ENCODE measurements around the gene CH25H.
"Not testable (repeated sequence)": the region's sequence is repeated elsewhere in the genome, so short reads cannot be mapped to it uniquely, and the experiment has no call there.

Gene CH25H

DNA sequence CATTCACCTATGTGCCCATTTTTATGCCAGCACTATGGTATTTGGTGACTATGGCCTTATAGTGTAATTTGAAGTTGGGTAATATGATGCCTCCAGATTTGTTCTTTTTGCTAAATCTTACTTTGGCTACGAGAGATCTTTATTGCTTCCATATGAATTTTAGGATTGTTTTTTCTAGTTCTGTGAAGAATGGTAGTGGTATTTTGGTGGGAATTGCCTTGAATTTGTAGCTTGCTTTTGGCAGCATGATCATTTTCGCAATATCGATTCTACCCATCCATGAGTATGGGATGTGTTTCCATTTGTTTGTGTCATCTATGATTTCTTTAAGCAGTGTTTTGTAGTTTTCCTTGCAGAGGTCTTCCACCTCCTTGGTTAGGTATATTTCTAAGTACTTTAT is 15.8 kb downstream of the CH25H start:
- not testable (repeated sequence) for DNase-seq

DNA sequence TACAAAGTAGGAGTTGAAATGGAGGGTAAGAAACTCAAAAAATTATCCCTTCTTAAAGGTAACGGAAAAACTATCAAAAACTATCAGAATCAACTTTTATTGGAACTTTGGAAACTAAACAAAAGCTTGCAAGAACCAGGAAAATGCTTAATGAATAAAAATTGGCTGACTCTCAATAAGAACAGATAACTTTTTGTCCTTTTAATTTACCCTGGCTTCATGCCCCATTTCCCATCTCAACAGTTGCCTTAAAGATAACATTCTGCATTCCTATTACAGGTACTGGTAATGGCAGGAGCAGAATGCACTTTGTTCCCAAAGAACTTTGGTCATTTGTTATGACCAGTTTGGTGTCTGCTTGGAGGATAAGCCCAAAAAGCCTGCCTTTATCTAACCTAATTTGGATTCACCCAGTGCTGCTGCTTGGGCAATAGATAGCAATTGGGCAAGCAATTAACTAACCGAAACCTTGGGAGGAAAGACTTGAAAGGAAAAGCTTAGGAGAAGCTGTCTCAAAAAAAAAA is 17.8 kb downstream of the CH25H start:
- no peak for DNase-seq

DNA sequence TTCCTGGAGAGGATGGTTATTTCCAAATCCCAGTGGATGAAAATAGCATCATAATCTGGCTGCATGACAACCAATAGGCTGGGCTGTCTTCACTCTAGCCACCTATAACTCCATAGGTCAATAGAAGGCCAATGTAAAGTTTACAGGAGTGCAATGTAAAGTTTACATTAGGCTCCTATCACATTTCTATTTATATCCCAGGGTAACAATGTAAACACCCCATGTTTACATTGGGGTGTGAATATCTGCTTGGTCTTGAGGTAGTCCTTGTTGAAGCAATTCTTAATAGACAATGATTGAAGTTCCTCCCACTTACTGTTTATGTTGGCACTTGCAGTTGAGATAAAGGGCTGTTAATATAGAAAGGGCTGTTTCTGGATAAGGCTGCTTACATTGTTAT is 21.5 kb downstream of the CH25H start:
- no peak for DNase-seq

DNA sequence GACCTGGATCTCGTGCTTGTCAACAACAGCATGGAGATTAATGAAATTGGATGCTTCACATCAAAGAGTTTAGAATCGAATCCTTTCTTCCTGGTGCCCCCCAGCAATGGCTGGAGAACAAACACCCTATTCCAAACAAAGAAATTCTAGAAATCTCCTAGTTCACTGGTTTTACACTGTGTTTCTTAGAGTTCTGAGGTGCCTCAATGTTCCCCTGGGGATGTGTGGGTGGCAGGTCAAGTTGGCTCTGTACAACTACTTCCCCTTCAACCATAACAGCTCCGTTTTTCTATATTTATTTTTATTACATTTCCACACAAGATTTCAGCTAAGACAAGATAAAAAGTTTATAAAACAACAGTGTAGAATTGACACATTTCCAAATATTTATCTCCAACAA is 22.5 kb downstream of the CH25H start:
- no peak for DNase-seq

DNA sequence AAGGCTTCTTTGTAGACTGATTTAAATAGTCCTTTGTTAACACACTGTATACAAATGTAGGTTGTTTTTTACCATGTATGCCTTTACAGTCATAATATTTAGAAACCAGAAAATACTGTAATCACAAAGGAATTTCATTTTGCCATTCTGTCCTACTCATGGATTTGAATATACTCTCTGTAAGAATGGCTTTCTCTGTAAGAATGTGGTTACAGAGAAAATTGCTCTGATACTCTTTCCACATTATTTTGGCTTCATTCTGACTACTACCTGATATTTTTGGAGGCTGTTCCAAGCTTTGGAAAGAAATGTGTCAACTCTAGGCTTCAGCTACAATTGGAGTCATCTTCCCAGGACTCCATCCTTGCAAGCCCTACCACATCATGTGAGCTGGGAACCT is 23.5 kb downstream of the CH25H start:
- DNase-seq, result peak; percentile 60

DNA sequence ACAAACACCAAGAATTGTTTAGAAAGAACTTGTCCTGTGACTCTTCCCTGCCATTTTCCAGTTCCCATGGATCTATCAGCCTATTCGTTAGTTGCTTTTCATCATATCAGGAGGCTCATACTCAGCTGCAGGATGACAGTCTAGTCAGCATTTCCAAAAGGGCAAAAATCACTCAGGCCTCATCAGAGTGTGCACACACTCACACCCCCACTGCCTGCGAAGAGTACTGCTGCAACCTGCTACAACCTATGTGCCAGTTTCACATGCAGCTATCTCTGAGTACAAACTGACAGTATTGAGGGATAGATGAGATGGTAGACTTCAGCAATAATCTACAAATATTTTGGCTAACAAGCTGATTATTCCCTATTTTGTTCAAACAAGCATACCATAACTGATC is 24.2 kb downstream of the CH25H start:
- no peak for DNase-seq

DNA sequence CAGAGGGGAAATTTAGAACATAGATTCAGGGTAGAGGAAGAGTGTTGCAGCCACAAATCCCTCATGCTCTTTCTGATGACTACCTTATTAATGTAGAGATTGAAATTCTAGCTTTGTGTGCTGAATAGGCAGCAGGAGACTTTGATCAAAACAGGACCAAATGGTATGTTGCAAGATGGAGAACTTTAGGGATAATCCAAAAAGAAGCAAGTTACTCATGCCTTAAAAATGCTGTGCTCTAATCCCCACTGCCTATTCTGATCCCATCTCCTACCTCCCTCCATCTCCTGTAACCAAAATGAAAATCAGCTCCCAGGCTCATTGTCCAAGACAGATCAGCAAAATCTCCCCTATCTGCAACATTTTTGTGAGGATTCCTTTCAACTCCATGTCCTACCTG is 31.3 kb downstream of the CH25H start:
- peak; percentile 53 for DNase-seq

DNA sequence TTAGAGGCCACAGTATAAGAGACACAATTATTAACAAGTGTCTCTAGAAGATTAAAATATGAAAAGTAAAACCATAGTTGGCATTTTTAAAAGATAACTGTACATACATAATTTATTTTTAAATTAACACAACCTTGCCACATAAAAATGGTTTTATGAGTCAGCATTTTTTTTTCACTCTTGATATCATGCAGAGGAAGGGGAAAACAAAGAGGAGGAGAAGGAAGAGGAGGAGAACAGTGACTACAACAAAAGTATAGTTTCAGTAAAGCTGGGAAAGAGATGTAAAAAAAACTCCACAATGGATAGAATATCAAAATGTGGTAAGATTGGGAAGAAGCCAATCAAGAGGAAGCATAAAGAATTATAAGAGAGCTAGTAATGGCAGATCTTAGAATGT is 34.0 kb downstream of the CH25H start:
- peak; percentile 17 for DNase-seq

DNA sequence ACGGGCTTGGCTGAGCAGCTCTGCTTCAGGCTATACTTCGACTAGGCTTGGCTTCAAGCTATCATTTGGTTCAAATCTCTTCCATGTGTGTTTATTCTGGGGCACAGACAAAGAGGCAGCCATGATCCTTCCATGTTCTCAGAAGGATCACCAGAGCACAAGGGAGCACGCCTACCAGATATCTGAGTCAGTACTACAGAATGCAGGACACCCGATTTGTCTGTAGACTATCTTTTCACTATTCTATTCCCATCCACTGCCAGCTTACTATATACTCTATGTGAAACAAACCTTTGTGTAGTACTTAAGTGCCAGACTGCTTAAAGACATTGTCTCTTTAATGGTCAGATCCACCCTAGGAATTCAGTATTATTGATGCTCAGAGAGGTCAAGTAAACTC is 35.1 kb downstream of the CH25H start:
- DNase-seq, result peak; percentile 15

DNA sequence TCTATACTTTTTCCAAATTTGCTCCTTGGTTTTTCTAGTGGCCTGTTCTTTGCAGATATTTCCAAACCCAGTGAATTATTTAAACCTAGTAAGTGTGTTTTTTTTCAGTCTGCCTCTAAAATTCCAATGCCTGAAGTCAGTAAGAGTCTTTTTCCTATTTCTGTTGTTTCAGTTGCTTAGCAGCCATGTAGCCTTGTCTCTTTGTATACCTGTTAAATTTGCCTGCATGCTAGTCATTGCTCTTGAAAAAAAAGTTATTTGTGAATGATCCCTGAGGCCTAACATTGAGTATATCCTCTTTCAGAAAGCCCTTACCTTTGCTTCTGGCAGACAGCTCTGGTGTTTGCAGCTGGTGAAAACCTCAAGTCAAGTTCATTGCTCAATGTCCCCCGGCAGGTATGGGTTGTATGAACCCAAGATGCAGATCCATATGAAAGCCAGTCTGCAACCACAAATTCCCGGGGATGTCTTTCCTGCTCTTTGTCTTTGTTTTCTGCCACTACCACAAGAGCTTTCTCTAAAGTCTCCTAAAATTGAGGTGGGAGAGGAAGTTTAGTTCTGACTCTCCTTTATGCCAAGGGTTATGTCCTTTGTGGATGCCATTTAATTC is 35.7 kb downstream of the CH25H start:
- DNase-seq, result no peak

DNA sequence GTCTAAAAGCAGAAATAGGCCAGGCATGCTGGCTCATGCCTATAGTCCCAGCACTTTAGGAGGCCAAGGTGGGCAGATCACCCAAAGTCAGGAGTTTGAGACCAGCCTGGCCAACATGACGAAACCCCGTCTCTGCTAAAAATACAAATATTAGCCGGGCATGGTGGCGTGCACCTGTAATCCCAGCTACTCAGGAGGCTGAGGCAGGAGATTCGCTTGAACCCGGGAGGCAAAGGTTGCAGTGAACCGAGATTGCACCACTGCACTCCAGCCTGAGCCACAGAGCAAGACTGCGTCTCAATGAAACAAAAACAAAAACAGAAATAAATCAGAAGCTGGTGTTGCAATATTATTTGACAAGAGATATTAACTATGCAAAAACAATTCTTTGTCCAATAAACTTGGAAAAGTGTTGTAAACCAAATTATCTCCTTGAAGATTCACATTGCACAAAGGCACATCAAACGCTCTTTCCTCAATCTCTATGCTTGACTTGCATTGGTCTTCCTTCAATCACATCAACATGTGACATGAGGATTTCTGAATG is 38.7 kb downstream of the CH25H start:
- not testable (repeated sequence) for DNase-seq

DNA sequence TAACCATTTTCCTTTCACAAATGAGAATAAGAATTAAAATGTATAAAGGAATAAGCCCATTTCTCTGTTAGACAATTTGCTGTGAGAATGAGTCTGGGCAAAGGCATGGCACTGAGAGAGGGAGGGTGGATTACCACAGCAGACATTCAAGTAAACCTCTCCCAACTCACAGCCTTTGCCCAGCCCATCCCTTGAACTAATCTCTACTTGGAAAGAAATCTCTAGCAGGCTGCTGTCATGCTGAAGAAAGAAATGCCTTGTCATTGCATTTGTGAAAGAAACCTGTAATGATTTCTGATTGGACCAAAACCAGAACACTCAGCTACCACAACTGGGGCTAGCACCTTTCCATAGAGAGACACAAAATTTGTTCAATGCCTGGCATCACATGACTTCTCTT is 39.2 kb downstream of the CH25H start:
- no peak for DNase-seq

DNA sequence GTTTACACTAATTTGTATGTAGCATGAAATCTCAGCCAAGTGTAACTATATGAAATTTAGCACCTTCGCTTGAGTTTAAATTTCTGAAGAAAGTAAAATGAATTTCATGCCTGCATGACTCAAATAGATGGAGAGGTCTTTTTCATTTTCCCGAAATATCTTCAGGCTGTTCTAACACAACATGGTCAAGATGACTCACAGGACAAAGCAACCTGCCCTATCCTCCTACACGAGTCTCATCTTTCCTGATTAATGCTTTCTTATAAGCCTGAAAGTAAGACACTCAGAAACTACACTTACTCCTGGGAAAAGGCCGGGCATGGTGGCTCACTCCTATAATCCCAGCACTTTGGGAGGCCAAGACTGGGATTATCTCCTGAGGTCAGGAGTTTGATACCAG is 41.2 kb downstream of the CH25H start:
- DNase-seq, result peak; percentile 15

DNA sequence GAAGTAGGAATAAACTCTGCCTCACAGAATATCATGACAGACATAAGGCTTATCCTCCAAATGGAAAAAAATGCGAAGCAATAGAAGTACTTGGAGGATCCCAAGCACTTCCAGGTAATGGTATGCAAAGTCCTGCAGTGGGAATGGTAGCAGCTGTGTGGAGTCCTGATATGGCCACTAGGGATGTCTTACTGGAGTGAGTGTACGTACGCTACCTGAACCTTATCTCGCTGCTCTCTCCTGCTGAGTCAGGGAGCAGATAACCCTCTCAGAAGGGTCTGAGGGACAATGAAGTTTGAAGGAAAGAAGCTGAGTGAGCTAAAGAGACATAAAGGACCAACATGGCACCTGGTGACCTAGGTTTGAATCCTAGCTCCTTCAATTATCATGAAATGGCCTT is 42.2 kb downstream of the CH25H start:
- DNase-seq, result no peak

DNA sequence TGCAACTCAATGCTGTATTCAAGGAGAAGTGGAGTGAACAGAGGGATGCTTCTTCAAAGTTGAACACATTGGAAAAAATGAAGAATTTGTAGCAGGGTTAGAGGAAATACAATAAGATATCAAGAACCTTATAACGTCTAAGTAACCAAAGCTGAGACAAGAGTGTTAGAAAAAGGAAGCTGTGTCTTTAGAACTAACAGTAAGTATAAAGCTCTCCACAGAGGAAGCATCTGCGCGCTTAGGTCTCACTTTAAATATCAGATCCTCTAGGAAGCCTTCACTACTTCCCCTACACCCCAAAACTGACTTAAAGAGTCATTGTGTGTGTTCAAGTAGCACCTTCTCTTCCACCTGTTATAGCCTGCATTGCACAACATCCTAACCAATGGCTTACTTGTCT is 43.0 kb downstream of the CH25H start:
- DNase-seq, result no peak

DNA sequence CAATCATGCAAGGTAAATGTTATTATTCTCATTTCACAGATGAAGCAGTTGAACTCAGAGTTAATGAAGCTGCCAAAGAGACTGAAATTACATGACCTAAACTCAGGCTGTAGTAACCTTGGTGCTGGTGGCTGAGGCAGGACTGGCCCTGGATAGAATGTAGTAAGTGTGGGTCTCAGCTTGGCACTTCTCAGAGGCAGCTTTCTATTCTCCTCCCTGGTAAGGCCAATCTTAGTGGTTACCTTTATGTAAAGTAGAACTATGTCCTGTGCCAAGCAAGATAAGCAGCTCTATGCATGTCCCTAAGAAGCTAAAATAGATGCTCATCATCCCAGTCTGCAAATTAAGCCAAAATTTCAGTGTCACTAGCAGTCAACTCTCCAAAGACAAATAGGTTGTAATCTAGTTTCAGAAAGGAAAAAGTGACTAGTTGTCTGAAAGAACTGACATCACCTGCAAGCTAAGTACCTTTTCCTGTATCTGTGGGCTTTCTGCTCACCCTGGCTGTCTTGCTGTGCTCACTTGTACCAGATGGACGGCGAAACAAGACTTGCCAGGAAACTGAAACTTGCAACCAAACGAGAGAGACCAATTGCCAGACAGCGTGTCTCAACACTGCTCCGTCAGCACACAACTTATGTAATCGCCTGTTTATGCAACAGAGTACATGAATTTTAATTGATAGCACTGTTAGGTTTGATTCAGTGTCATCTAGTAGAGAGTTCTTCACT is 43.7 kb downstream of the CH25H start:
- peak; percentile 38 for DNase-seq

DNA sequence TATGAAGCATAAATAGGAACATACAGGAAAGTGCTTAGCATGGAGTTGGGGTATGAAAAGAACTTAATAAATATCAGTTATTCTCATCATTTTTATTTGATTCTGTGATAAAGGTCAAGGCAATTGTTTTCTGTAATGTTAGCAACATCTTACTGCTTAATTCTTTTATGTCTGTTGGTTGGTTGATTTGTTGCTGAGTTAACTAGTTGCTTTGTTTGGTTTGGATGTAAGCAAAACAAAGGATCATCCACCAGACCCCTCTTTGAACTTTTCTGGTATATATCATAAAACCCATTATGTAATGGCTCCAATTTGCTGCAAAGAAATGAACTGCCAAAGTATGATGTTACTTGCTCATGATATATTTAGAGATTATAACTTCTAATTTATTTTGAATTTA is 44.5 kb downstream of the CH25H start:
- no peak for DNase-seq

DNA sequence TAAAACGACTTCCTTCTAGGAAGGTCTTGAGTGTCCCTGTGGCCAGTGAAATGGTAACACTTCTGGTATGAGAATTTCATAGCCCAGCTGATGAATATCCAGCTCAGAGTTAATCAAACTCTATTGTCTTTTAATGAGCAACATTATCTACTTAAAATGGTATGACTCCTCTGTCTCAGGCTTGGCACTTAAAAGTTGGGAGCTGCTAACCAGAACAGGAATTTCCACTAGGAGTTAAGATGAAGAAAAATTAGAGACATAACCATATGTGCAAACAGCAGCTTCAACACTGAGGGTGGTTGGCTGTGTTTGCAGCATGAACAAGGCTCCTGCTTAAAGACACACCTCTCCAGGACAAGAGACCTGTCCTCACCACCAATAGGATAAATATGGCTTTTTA is 46.8 kb downstream of the CH25H start:
- DNase-seq, result no peak

DNA sequence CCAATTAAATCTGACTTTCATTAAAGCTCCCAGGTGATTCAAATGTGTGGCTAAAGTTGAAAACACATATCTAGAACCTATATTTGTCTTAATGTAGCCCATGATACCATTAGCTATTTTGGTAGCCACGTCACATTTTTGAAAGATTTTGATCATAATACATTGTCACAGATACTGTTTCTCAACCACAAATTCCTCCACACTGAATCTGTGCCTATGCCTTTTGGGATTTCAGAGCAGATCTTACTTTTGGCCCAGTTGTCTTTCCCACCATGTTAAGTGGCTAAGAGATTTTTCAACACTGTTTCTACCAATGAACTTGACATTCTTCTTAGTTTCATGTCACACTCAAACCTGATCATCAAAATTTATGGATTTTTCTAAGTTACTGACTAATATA is 47.4 kb downstream of the CH25H start:
- DNase-seq, result no peak

DNA sequence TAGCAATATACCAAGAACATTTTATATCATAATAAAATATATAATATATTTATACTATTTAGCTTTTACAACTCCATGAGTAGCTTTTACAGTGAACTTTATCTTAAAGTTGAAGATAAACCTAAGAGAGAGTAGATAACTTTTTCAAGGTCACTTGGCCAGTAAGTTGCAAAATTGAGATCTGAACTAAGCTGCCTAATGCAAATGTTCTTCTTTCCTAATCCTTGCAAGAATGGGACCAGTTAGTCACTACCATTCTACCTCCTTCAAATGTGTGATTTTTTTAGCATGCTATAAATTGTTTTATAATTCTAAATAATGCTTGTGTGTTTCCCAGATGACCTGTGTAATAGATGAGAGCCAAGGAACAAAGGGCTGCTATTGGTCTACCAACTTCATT is 47.8 kb downstream of the CH25H start:
- no peak for DNase-seq

DNA sequence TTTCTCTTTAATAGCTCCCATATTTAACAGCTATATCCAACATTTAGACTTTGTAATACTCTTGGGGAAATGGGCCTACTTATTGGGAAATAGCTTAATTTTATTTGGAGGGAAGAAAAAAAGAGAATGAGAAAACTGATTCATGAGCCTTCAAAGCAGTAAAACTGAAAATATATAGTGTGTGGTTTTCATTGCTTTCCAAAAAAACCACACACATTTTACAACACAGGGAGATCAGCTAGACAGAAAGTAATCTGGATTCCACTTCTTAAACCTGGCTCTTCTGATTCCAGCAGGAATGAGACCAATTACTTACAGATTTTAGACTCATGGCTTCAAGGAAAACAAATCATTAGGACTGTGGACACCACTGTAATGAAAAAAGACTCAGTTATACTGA is 48.7 kb downstream of the CH25H start:
- DNase-seq, result peak; percentile 37

DNA sequence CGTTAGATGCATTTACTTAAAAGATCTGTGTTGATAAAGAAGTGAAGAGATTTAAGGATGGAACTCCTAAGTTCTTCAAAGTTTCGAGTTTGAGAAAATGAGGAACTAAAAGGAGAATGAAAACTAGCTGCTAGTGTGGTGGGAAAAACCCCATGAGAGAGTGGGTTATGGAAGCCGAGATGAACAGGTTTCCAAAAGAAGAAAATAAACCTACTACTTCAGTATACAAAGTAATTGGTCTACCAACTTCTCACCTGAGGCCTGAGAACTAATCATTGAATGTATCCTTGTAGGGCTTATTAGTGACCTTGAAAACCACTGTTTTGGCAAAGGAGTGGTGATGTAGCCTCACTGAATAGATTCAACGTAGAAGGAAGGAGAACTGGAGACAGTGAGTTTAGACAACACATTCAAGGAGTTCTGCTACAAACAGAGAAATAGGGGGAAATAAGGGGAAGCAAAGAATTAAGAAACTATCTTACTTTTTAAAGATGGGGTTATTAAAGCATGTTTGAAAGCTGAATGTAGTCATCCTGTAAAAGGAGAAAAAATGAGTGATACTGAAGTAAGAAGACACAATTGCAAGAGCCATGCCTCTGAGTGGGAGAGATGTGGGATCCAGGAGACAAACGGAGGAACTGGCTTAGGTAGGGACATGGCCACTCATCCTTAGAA is 50.8 kb downstream of the CH25H start:
- no peak for DNase-seq
